GM20000 (cell line): ENCODE results near the gene SLC46A2.

Experiments used
- DNase-seq: peaks from one replicate; pipeline ENCODE4 v3.0.0; 2012; ENCODE audit warnings: low spot score
- CTCF ChIP-seq: IDR thresholded peaks from 2 replicates; pipeline ENCODE4 v1.5.1; 2012; ENCODE audit warnings: mild to moderate bottlenecking, control low read depth; ENCODE audit errors: extremely low read depth, missing control alignments

The SLC46A2 gene

DNA sequence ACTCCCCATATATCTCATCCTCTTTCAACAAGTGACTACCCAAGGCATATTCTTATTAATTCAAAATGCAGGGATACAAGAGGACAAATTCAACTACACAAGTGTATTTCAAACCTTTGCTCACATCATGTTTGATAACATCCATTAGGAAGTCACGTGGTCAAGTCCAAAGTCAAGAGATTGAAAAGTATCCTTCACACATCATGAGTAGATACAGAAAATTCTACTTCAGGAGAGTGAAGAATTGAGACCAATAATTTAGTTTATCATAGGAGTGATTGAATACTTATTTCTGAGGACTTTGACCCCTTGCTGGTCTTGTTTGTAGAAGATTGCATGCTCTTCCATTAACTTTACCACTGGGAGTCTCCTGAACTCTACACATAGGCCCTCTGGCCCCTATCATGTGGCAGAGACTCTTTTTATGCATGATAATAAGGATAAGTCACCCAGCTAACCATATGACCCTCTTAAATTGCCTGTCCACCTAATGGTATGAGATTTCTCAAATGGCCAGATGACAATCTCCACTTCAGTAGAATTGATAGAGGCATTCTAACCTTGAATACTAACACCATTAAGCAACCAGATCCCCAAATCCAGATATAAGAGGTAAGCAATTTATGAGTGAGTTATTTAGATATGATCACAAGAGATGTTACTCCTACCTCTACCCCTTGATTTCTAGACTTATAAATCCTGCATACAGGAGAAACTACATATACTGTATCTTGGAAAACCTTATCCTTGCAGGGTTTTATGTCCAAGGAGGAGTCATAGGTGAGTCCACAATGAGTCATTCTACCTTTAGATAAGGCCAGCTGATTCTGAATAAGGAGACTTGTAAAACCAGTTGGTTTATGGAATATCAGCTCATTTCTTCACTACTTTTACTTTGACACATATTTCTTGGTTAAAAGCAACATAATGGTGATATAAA is 26.6 kb upstream of the SLC46A2 start:
- TF ChIP-seq CTCF = no peak
- no peak for DNase-seq

GRCh38 chr9:112914524-112914923 is 23.8 kb upstream of the SLC46A2 start:
- TF ChIP-seq CTCF = no peak
- DNase-seq = no peak

DNA sequence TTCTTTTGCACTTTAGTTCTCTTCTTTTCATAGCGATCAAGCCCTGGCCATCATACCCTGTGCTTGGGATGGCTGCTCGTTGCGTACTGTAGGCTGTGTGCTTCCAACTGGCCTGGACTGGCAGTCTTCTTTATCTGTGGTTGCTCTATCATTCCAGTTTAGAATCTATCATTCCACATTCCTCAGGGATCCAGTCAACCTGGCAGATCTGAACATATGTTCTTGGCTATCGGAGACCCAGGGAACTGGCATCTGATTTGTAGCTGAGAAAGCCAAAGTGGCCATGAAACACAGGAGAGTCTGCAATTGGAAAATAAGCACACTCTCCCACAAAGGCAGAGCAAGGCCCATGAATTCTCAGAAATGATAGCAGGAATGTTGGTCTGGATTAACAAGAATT is 22.6 kb upstream of the SLC46A2 start:
- no peak for TF ChIP-seq CTCF
- DNase-seq = no peak

- TF ChIP-seq CTCF = no peak
- no peak for DNase-seq
Observed at GRCh38 chr9:112912636-112913035, 22.0 kb upstream of the SLC46A2 start.

GRCh38 chr9:112911736-112912135 is 21.1 kb upstream of the SLC46A2 start:
- TF ChIP-seq CTCF = no peak
- DNase-seq = no peak

- DNase-seq = no peak
- no peak for TF ChIP-seq CTCF
Observed at GRCh38 chr9:112905084-112905483, 14.4 kb upstream of the SLC46A2 start.

DNA sequence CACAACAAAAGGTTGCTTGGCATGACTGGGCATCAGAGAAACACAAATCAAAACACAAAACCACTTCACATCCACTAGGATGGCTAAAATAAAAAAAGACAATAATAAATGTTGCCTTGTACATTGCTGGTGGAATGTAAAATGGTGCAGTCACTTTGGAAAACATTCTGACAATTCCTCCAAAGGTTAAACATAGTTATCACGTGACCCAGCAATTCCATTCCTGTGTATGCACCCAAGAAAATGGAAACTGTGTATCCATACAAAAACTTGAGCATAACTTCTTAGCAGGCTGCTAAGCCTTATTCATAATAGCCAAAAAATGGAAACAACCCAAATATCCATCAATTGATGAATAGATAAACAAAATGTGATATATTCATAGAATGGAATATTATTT is 10.2 kb upstream of the SLC46A2 start:
- DNase-seq = no peak
- no peak for TF ChIP-seq CTCF
